Measurements from ENCODE around the gene SAMD8. TPM values are rescaled to one million over a fixed set of nuclear protein-coding genes. Genes with fewer than 3 reads are reported as not detected.
"Not testable (repeated sequence)": the region's sequence is repeated elsewhere in the genome, so short reads cannot be mapped to it uniquely, and the experiment has no call there.

SAMD8 gene
- total RNA-seq, 8 experiments from 2014 or later: 15.5 to 188 (median 21.1) TPM

DNA sequence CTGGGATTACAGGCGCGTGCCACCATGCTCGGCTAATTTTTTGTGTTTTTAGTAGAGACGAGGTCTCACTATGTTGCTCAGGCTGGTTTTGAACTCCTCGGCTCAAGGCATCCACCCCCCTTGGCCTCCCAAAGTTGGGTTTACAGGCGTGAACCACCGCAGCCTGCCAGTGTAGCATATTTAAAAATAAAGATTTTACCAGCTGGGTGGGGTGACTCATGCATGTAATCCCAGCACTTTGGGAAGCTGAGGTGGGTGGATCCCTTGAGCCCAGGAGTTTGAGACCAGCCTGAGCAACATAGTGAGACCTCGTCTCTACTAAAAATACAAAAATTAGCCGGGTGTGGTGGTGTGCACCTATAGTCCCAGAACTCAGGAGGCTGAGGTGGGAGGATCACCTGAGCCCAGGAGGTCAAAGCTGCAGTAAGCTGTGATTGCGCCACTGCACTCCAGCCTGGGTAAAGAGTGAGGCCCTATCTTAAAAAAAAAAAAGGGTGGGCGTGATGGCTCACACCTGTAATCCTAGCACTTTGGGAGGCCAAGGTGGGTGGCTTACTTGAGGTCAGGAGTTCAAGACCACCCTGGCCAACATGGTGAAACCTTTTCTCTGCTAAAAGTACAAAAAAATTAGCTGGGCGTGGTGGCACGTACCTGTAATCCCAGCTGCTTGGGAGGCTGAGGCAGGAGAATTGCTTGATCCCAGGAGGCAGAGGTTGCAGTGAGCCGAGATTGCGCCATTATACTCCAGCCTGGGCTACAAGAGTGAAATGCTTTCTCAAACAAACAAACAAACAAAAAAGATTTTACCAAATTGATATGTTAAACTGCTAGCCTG is 5.7 kb downstream of the SAMD8 start:
- in situ Hi-C loops (cut with MboI; ENCODE audit: low pct_unique_long_range_greater_than_20kb in 2 of 9, low sequenced_read_pairs in 9 of 9, unreplicated experiment in 9 of 9); H3K27ac ChIP-seq: not testable (repeated sequence)
- peak in 3 of 8 experiments; percentile 34 to 39 (median 36) for ATAC-seq (replicated peaks in 6 of 8)

DNA sequence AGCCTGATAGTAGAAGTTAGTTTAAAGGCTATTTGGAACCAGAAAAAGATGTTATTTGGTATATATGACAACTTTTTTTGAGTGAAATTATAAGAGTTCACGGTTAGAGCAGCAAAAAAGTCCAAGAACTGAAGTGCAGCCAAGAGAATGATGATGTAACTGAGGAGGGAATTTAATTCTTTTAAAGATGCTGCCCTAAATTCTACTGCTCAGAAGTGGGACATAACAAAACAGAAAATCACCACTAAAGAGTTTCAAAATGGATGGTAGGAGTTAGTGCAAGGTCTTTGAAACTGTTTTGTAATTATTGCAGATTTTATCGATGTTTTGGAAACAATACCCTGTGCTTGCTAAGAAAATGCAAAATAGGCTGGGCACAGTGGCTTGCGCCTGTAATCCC is 6.5 kb downstream of the SAMD8 start:
- 7 to 100% (median 90%) methylated on average over 1 to 3 of the region's 3 CpGs; no CpG with 5 or more reads in 1 of the 10 experiments for WGBS, 10 experiments
- H3K27ac ChIP-seq: no peak overlapping the region
- no peak overlapping the region for H3K4me3 ChIP-seq
- no peaks in the 10 kb centered on the region for H3K4me1 ChIP-seq (replicated peaks in 1 of 2)
- ATAC-seq (replicated peaks in 6 of 8): no peak
- in situ Hi-C loops (cut with MboI; ENCODE audit: low pct_unique_long_range_greater_than_20kb in 2 of 9, low sequenced_read_pairs in 9 of 9, unreplicated experiment in 9 of 9): no loop called here

More for the DNA sequence above, 5.7 kb downstream of the SAMD8 start:
- WGBS, 10 experiments: 23 to 100% (median 94%) methylated on average over 2 to 8 of the region's 15 CpGs; no CpG with 5 or more reads in 1 of the 10 experiments
- not testable (repeated sequence) for H3K4me3 ChIP-seq; H3K4me1 ChIP-seq (replicated peaks in 1 of 2)

DNA sequence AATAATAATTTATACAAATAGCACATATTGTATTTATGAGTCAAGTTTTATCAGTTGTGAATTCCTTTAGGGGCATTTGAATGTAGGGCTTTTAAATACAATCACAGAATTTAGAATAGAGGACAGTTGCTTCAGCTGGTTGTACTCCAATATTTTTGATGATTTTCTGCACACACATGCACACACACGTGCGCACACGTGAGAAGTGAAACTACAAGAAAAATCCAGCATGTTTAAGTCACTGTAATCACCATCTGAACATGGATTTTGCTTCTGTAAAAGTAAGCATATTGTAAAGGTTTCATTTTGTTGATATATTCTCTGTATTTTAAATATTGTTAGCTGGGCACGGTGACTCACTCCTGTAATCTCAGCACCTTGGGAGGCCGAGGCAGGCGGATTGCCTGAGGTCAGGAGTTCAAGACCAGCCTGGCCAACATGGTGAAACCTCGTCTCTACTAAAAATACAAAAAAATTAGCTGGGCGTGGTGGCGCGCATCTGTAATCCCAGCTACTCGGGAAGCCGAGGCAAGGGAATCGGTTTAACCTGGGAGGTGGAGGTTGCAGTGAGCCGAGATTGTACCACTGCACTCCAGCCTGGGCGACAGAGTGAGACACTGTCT is 8.1 kb downstream of the SAMD8 start:
- H3K4me1 ChIP-seq (replicated peaks in 1 of 2); ATAC-seq (replicated peaks in 6 of 8); in situ Hi-C loops (cut with MboI; ENCODE audit: low pct_unique_long_range_greater_than_20kb in 2 of 9, low sequenced_read_pairs in 9 of 9, unreplicated experiment in 9 of 9); H3K4me3 ChIP-seq; H3K27ac ChIP-seq: not testable (repeated sequence)
- WGBS, 10 experiments: 60 to 100% (median 86%) methylated on average over 1 to 15 of the region's 15 CpGs; no CpG with 5 or more reads in 2 of the 10 experiments

DNA sequence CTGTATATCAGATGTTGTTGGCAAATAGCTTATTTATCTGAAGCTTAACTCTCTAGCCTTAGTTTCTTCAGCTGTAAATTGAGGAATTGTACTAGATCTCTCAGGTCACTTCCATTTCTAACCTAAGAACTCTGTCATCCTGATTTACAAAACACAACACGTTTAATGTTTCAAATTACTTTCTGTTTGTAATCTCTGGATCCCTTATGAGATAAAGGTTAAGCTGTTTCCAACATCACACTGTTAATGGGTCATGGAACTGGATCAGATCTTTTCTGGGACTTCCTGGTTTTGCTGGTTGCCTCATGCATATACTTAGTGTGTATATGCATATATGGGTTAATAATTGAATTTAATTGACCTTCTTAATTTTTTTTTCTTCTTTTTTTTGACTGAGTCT is 9.9 kb downstream of the SAMD8 start:
- Histone ChIP-seq H3K27ac (no peak overlapping the region), H3K4me3 (no peak overlapping the region), H3K4me1 (replicated peaks in 1 of 2) (no peaks in the 10 kb centered on the region)
- in situ Hi-C loops (cut with MboI; ENCODE audit: low pct_unique_long_range_greater_than_20kb in 2 of 9, low sequenced_read_pairs in 9 of 9, unreplicated experiment in 9 of 9): no loop called here
- 50 to 100% (median 62%) methylated on average over 1 of the region's 1 CpG; no CpG with 5 or more reads in 4 of the 10 experiments for WGBS, 10 experiments
- peak in 1 of 8 experiments; percentile 12 for ATAC-seq (replicated peaks in 6 of 8)

DNA sequence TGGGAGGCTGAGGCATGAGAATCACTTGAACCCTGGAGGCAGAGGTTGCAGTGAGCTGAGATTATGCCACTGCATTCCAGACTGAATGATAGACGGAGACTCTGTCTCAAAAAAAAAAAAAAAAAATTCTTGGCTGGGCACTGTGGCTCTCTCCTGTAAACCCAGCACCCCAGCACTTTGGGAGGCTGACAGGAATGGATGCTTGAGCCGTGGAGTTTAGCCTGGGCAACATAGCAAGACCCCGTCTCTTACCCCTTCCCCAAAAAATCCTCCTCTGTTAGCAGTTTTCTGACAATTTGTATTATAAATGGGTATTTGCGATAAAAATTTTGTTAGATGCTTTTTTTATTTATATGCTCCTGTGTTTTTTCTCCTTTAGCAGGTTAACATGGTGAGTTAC is 11.0 kb downstream of the SAMD8 start:
- in situ Hi-C loops (cut with MboI; ENCODE audit: low pct_unique_long_range_greater_than_20kb in 2 of 9, low sequenced_read_pairs in 9 of 9, unreplicated experiment in 9 of 9): no loop called here
- Histone ChIP-seq H3K27ac (no peak overlapping the region), H3K4me3 (no peak overlapping the region), H3K4me1 (replicated peaks in 1 of 2) (no peaks in the 10 kb centered on the region)
- no peak for ATAC-seq (replicated peaks in 6 of 8)
- 90 to 100% (median 100%) methylated on average over 1 to 4 of the region's 4 CpGs; no CpG with 5 or more reads in 3 of the 10 experiments for WGBS, 10 experiments

DNA sequence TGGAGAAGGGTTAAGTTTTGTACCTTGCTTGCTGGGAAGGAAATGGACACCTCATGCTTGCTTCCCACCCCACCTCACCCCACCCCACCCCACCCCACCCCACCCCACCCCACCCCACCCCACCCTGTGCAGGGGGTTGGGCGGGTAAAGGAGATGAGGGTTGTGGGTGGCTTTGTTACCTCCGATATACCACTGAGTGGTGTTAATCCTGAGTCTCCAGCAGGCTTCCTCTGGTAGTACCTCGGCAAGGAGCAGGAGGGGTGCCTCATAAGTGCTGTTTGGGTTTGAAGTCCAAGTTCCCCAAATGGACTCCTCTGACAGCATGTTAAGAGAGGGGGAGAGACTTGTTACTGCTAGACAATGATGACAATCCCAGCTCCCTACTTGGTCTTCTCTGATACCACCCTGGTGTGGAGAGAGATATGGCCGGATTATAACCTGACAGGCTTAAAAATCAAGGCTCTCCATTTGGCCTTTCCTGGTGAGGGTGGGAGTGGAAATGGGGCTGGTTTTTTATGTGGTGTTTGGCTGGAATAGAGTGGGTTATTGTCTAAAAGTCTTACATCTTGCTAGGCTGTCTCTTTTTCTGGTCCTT is 11.7 kb downstream of the SAMD8 start:
- Histone ChIP-seq H3K4me3 (no peak overlapping the region), H3K4me1 (replicated peaks in 1 of 2) (no peaks in the 10 kb centered on the region), H3K27ac (no peak overlapping the region)
- 88 to 100% (median 100%) methylated on average over 1 to 2 of the region's 4 CpGs; no CpG with 5 or more reads in 5 of the 10 experiments for WGBS, 10 experiments
- in situ Hi-C loops (cut with MboI; ENCODE audit: low pct_unique_long_range_greater_than_20kb in 2 of 9, low sequenced_read_pairs in 9 of 9, unreplicated experiment in 9 of 9): no loop called here
- no peak for ATAC-seq (replicated peaks in 6 of 8)

DNA sequence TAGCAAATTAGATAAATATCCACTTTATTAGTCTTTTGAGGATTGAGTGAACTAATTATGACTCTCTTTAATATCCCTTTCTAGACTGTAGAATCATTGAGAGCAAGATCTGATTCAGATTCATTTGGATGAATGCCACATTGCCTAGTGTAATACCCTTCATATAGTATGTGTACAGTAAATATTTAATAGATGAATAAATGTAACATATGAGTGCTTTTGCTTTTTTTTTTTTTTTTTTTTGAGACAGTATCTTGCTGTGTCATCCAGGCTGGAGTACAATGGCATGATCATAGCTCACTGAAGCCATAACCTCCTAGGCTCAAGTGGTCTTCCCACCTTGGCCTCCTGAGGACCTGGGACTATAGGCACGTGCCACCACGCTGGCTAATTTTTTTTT is 14.8 kb downstream of the SAMD8 start:
- no peak overlapping the region for H3K4me3 ChIP-seq
- in situ Hi-C loops (cut with MboI; ENCODE audit: low pct_unique_long_range_greater_than_20kb in 2 of 9, low sequenced_read_pairs in 9 of 9, unreplicated experiment in 9 of 9): no loop called here
- H3K27ac ChIP-seq: no peak overlapping the region
- 90 to 100% (median 97%) methylated on average over 1 to 2 of the region's 2 CpGs; no CpG with 5 or more reads in 4 of the 10 experiments for WGBS, 10 experiments
- no peak for ATAC-seq (replicated peaks in 6 of 8)
- H3K4me1 ChIP-seq (replicated peaks in 1 of 2): no peaks in the 10 kb centered on the region

DNA sequence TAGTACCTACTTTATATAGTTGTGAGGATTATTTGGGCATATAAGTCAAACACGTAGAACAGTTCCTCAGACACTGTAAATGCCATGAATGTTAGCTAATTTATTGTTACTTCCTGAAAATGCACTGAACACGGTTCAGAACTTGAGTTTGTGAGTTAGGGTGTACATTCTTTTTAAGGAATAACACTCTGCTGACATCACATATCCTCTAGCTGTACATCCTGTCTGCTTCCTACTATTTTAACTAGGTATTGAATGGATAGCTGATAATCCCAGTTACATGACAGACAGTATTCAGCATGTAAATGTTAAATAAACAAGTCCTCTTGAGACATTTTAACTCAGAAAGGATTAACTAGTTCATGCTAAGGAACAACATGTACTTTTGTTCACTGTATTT is 16.0 kb downstream of the SAMD8 start:
- 34 to 100% (median 69%) methylated on average over 1 to 2 of the region's 2 CpGs; no CpG with 5 or more reads in 1 of the 10 experiments for WGBS, 10 experiments
- ATAC-seq (replicated peaks in 6 of 8): peak in 1 of 8 experiments; percentile 73
- H3K4me3 ChIP-seq: no peak overlapping the region
- in situ Hi-C loops (cut with MboI; ENCODE audit: low pct_unique_long_range_greater_than_20kb in 2 of 9, low sequenced_read_pairs in 9 of 9, unreplicated experiment in 9 of 9): no loop called here
- no peaks in the 10 kb centered on the region for H3K4me1 ChIP-seq (replicated peaks in 1 of 2)
- H3K27ac ChIP-seq: no peak overlapping the region

DNA sequence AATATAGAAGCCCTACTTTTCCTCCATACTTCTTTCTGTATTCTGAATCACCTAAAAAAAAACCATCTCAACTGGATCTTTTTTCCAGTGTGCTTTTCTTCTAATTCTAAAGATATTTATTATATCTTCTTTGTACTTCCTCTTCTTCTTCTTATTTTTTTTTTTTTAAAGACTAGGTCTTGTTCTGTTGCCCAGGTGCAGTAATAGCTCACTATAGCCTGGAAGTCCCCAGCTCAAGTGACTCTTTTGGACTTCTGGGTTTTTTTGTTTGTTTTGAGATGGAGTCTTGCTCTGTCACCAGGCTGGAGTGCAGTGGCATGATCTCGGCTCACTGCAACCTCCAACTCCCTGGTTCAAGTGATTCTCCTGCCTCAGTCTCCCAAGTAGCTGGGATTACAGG is 17.5 kb downstream of the SAMD8 start:
- H3K27ac ChIP-seq; ATAC-seq (replicated peaks in 6 of 8); H3K4me1 ChIP-seq (replicated peaks in 1 of 2); in situ Hi-C loops (cut with MboI; ENCODE audit: low pct_unique_long_range_greater_than_20kb in 2 of 9, low sequenced_read_pairs in 9 of 9, unreplicated experiment in 9 of 9); H3K4me3 ChIP-seq: not testable (repeated sequence)
- 83 to 100% (median 100%) methylated on average over 1 of the region's 1 CpG; no CpG with 5 or more reads in 6 of the 10 experiments for WGBS, 10 experiments

DNA sequence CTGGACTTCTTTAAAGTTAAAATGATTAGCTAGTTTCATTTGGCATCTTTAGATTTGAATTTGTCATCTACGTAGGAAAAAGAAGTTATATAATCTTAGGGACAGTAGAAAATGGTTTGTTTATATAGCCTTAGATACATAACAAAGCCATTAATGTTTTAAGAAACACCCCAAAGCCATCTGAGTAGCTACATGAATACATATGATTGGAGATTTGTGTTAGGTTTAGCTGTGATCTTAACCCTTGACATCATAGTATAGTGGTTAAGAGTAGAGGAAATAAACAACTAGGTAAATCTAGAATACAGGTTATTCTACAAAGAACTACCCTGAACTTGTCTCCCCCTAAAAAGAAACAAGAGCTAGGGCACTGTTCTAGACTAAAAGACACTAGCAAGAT is 18.1 kb downstream of the SAMD8 start:
- H3K4me3 ChIP-seq: no peak overlapping the region
- H3K27ac ChIP-seq: no peak overlapping the region
- ATAC-seq (replicated peaks in 6 of 8): no peak
- WGBS, 10 experiments: 14 to 100% (median 79%) methylated on average over 1 of the region's 1 CpG; no CpG with 5 or more reads in 4 of the 10 experiments
- no peaks in the 10 kb centered on the region for H3K4me1 ChIP-seq (replicated peaks in 1 of 2)
- in situ Hi-C loops (cut with MboI; ENCODE audit: low pct_unique_long_range_greater_than_20kb in 2 of 9, low sequenced_read_pairs in 9 of 9, unreplicated experiment in 9 of 9): no loop called here

DNA sequence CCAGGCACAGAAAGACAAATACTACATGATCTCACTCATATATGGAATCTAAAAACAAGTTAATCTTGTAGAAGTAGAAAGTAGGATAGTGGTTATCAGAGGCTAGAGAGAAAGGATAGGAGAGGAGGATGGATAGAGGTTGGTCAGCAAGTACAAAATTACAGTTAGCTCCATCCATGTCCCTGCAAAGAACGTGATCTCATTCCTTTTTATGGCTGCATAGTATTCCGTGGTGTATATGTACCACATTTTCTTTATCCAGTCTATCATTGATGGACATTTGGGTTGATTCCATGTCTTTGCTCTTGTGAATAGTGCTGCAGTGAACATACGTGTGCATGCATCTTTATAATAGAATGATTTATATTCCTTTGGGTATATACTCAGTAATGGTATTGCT is 22.2 kb downstream of the SAMD8 start:
- in situ Hi-C loops (cut with MboI; ENCODE audit: low pct_unique_long_range_greater_than_20kb in 2 of 9, low sequenced_read_pairs in 9 of 9, unreplicated experiment in 9 of 9); H3K4me3 ChIP-seq; H3K27ac ChIP-seq; H3K4me1 ChIP-seq (replicated peaks in 1 of 2); ATAC-seq (replicated peaks in 6 of 8): not testable (repeated sequence)
- 67 to 100% (median 100%) methylated on average over 1 to 2 of the region's 3 CpGs; no CpG with 5 or more reads in 5 of the 10 experiments for WGBS, 10 experiments

DNA sequence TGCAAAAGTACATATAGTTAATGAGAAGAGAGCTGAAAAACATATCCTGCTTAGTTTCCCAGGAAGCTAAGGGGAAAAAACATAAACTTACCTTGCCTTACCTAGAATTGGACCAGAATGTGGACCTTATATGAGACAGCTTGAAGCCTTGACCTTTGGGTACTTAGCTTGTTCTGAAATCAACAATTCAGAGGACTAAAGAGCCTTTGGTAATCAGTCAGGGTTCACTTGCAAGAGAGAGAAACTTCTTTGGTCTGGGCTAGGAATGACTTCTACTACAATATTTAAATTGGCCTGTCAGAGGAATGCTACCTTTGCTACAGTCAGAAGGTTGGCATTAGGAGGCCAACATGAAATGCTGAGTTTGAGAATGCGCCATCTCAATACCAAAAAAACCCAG is 24.9 kb downstream of the SAMD8 start:
- no peak overlapping the region for H3K4me3 ChIP-seq
- no peak overlapping the region for H3K27ac ChIP-seq
- in situ Hi-C loops (cut with MboI; ENCODE audit: low pct_unique_long_range_greater_than_20kb in 2 of 9, low sequenced_read_pairs in 9 of 9, unreplicated experiment in 9 of 9): no loop called here
- ATAC-seq (replicated peaks in 6 of 8): no peak
- 67 to 100% (median 100%) methylated on average over 1 of the region's 1 CpG; no CpG with 5 or more reads in 2 of the 10 experiments for WGBS, 10 experiments
- H3K4me1 ChIP-seq (replicated peaks in 1 of 2): no peaks in the 10 kb centered on the region

Measured in motor neuron (in vitro differentiated cells).